Thoracic aorta (tissue), 2 donors: ENCODE results near the gene ABL2. TPM values are rescaled to one million over a fixed set of nuclear protein-coding genes. Genes with fewer than 3 reads are reported as not detected.

Experiments used
- ATAC-seq: fragments of 150-250 bp; one replicate; pipeline ENCODE4 v1.8.0; 2017; ENCODE audit warnings: low read depth; ENCODE audit not compliant: insufficient number of reproducible peaks, low FRiP score
- DNase-seq: peaks from one replicate; pipeline ENCODE4 v3.0.0-alpha.2; 2020; ENCODE audit warnings: low spot score
- H3K27ac ChIP-seq, 2 donors: fragments of 200-600 bp; sonication (generic); 1 replicate in 1 of 2; 2 replicates in 1 of 2; pipeline ENCODE4 v1.5.1; 2016; ENCODE audit warnings: mild to moderate bottlenecking in 2 of 2, moderate library complexity in 2 of 2
- H3K27me3 ChIP-seq: fragments of 200-600 bp; sonication (generic); replicated peaks from 2 replicates; pipeline ENCODE4 v1.6.0; 2016; ENCODE audit warnings: mild to moderate bottlenecking; ENCODE audit not compliant: insufficient read depth
- H3K36me3 ChIP-seq: fragments of 200-600 bp; sonication (generic); one replicate; pipeline ENCODE4 v1.5.1; 2016
- H3K4me1 ChIP-seq, 2 donors: fragments of 200-600 bp; sonication (generic); 1 replicate in 1 of 2; 2 replicates in 1 of 2; pipeline versions ENCODE4 v1.5.1 to v1.6.0; 2016; ENCODE audit warnings: low read depth in 2 of 2, mild to moderate bottlenecking in 1 of 2; ENCODE audit not compliant: control insufficient read depth in 1 of 2
- H3K4me3 ChIP-seq: fragments of 200-600 bp; sonication (generic); 2 replicates; pipeline ENCODE4 v1.5.1; 2016; ENCODE audit warnings: mild to moderate bottlenecking
- H3K9me3 ChIP-seq: fragments of 200-600 bp; sonication (generic); 2 replicates; pipeline ENCODE4 v1.5.1; 2016
- CTCF ChIP-seq: fragments of 200-600 bp; sonication (generic); IDR thresholded peaks from one replicate; pipeline ENCODE4 v1.5.1; 2019; ENCODE audit warnings: antibody characterized with exemption
- total RNA-seq, 2 donors: library from RNA; depleted of rRNA; stranded (reverse); fragments of >200 nt; gene quantifications; one replicate each; pipeline versions ENCODE4 v1.1.0 to v1.2.3, GENCODE V29; 2016

The ABL2 gene
- total RNA-seq, 2 donors from 2014 or later: 23.6 to 62.4 TPM

GRCh38 chr1:179103999-179104398 is 125.5 kb downstream of the ABL2 start:
- no peak for DNase-seq
- TF ChIP-seq CTCF: no peak
- ATAC-seq: no peak
- peaks cover 13% of the 10 kb centered on the region for H3K36me3 ChIP-seq
- H3K9me3 ChIP-seq: no peaks in the 10 kb centered on the region
- no peak overlapping the region for H3K27ac ChIP-seq
- H3K4me3 ChIP-seq: no peak overlapping the region
- H3K27me3 ChIP-seq: no peaks in the 10 kb centered on the region
- H3K4me1 ChIP-seq: no peaks in the 10 kb centered on the region

- TF ChIP-seq CTCF: no peak
- no peak for DNase-seq
These were observed 127.9 kb downstream of the ABL2 start for GRCh38 chr1:179101566-179101965.

GRCh38 chr1:179099891-179100290 is 129.6 kb downstream of the ABL2 start:
- no peaks in the 10 kb centered on the region for H3K9me3 ChIP-seq
- no peak overlapping the region for H3K4me3 ChIP-seq
- no peaks in the 10 kb centered on the region for H3K27me3 ChIP-seq
- no peak for TF ChIP-seq CTCF
- no peak for DNase-seq
- H3K27ac ChIP-seq: no peak overlapping the region
- H3K36me3 ChIP-seq: peaks cover under 1% of the 10 kb centered on the region
- H3K4me1 ChIP-seq: no peaks in the 10 kb centered on the region
- no peak for ATAC-seq

More at GRCh38 chr1:179101566-179101965, 127.9 kb downstream of the ABL2 start:
- no peak overlapping the region for H3K4me3 ChIP-seq
- no peaks in the 10 kb centered on the region for H3K36me3 ChIP-seq
- ATAC-seq: no peak
- H3K27me3 ChIP-seq: no peaks in the 10 kb centered on the region
- H3K4me1 ChIP-seq: no peaks in the 10 kb centered on the region
- H3K27ac ChIP-seq: no peak overlapping the region
- H3K9me3 ChIP-seq: no peaks in the 10 kb centered on the region

GRCh38 chr1:179095924-179096323 is 133.6 kb downstream of the ABL2 start:
- H3K27me3 ChIP-seq: no peaks in the 10 kb centered on the region
- TF ChIP-seq CTCF: no peak
- H3K27ac ChIP-seq: no peak overlapping the region
- peaks cover 8 to 19% of the 10 kb centered on the region in 2 donors for H3K4me1 ChIP-seq
- ATAC-seq: no peak
- no peaks in the 10 kb centered on the region for H3K9me3 ChIP-seq
- H3K4me3 ChIP-seq: no peak overlapping the region
- peaks cover 23% of the 10 kb centered on the region for H3K36me3 ChIP-seq
- no peak for DNase-seq

GRCh38 chr1:179095377-179095776 is 134.1 kb downstream of the ABL2 start:
- ATAC-seq: no peak
- Histone ChIP-seq H3K27me3 (no peaks in the 10 kb centered on the region), H3K36me3 (peaks cover 23% of the 10 kb centered on the region), H3K4me3 (no peak overlapping the region), H3K4me1 (peaks cover 10 to 24% of the 10 kb centered on the region in 2 donors), H3K9me3 (no peaks in the 10 kb centered on the region), H3K27ac (no peak overlapping the region)
- TF ChIP-seq CTCF: no peak
- DNase-seq: no peak
